Stimulated activated naive CD8-positive, alpha-beta T cell treated with anti-CD3 and anti-CD28 coated beads, Interleukin-15, Interleukin-2, amounts not matched to agents 100 ng/mL and 50 ng/mL, for 24 hours (primary cell): Measurements from ENCODE around the gene MYO5B.
A peak's percentile ranks its signal among the peaks of the same experiment; 100 is the strongest.
"Not testable (repeated sequence)": the region's sequence is repeated elsewhere in the genome, so short reads cannot be mapped to it uniquely, and the experiment has no call there.

Source experiments
- H3K27ac Mint-ChIP-seq: one replicate; pipeline ENCODE4 v1.8.0; 2021; ENCODE audit warnings: mild to moderate bottlenecking, mixed read lengths
- H3K27me3 Mint-ChIP-seq: one replicate; pipeline ENCODE4 v1.8.0; 2021; ENCODE audit warnings: mixed read lengths
- H3K36me3 Mint-ChIP-seq: one replicate; pipeline ENCODE4 v1.8.0; 2021; ENCODE audit warnings: low read depth, mixed read lengths
- H3K4me1 Mint-ChIP-seq: one replicate; pipeline ENCODE4 v1.8.0; 2021; ENCODE audit warnings: low read depth, mixed read lengths
- H3K4me3 Mint-ChIP-seq: one replicate; pipeline ENCODE4 v1.8.0; 2021; ENCODE audit warnings: mild to moderate bottlenecking, mixed read lengths
- H3K9me3 Mint-ChIP-seq: one replicate; pipeline ENCODE4 v1.8.0; 2021; ENCODE audit warnings: mixed read lengths

The MYO5B gene

DNA sequence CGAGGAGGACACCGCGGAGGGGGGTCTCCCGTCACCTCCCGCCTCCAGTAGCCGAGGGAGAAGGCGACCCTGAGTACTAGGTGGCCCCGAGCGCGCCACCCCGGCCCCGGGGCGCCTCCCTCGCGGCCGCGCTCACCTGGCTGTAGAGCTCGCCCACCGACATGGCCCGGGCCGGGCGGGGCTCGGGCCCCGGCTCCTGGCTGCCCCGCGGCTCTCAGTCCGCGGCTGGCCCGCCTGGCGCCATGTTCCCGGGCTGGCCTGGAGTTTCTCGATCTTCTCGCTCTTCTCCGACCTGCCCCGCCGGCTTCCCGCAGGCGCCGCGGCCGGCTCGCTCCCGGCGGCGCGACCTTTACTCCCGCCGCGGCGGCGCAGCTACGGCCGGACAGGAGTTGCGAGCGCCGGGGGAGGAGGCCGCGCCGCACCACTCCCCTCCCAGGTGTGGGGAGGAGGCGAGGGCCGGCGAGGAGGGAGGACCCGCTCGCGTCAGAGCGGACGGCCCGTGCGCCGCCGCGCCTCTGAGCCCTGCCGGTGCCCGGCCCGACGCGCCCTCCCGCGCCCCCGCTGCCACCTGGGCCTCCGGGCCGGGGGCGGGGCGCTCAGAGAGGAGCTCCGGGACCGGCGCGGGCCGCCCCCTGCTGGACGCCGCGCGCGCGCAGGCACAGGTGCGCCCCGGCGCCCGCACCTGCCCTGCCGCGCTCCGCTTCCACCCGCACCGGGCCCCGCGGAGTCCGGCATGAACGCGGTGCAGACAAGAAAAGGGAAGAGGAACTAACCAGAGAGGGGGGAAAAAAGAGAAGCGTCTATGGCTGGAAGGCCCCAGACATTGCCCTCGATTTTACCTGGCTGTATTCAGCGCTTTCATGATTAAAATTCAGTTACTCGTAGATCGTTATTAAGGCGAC, at the start of gene MYO5B:
Gene MYO5B (minus strand): TSS at position 517 of the 902 bp plus-strand sequence. CDS start 354 bp downstream, at position 163.
- no peaks in the 10 kb centered on the region for H3K9me3 Mint-ChIP-seq
- peaks cover 16% of the 10 kb centered on the region for H3K4me1 Mint-ChIP-seq
- H3K27me3 Mint-ChIP-seq, result peaks cover 79% of the 10 kb centered on the region
- H3K27ac Mint-ChIP-seq, result no peak within 1 kb of the TSS
- peak within 1 kb of the TSS; percentile 46 for H3K4me3 Mint-ChIP-seq
- H3K36me3 Mint-ChIP-seq, result no peaks in the 10 kb centered on the region

DNA sequence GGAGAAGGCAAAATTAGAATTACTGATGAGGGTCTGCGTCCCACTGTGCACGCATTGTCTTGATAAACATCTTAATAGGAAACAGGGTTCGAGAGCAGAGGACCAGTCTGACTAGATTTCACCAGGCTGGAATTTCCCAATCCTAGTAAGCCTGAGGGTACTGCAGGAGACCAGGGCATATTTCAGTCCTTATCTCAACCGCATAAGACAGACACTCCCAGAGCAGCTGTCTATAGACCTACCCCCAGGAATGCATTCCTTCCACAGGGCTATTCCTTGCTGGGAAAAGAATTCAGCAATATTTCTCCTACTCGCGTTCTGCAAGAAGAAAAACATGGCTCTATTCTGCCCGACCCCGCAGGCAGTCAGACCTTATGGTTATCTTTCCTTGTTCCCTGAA, 46.8 kb upstream of the MYO5B start:
- peaks cover 17% of the 10 kb centered on the region for H3K9me3 Mint-ChIP-seq
- H3K4me1 Mint-ChIP-seq, H3K4me3 Mint-ChIP-seq, H3K27ac Mint-ChIP-seq, H3K27me3 Mint-ChIP-seq, H3K36me3 Mint-ChIP-seq: not testable (repeated sequence)

DNA sequence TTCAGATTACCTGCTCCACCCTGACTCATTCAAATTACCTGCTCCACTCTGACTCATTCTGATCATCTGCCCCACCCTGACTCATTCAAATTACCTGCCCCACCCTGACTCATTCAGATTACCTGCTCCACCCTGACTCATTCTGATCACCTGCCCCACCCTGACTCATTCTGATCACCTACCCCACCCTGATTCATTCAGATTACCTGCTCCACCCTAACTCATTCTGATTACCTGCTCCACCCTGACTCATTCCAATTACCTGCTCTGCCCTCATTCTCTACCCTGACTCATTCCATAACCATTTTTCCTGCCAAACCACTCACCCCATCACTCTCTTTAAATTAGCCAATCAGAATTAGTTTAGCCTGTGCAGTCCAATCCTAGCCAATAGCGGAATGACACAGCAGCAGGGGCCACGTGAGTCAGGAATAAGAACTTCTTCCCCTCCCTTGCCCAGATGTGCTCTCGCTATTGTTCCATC, 45.2 kb upstream of the MYO5B start:
- H3K27ac Mint-ChIP-seq, result peak overlapping the region; percentile 14

DNA sequence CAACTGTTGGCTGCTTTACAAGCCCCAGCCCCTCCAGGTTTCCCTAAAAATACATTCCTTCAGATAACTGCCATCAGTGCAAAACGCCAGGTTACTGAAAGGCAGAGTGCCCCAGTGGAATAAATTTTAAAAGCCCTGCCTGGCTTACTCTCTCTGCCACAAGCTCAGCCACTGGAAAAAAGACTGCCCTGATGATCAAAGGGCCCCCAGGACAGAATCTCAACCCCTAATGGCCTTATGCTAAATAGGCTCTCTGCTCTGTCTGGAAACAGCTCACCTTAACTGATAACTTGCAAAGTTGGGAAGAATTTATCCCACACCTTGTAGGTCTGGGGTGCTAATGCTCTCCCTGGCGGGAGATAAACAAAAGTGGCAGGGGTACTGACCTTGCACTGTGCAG, 37.5 kb upstream of the MYO5B start:
- no peaks in the 10 kb centered on the region for H3K9me3 Mint-ChIP-seq
- H3K4me3 Mint-ChIP-seq, result no peak overlapping the region

More for the DNA sequence above, 45.2 kb upstream of the MYO5B start:
- Mint-ChIP-seq H3K36me3 (peaks cover 7% of the 10 kb centered on the region), H3K4me1 (peaks cover 7% of the 10 kb centered on the region), H3K9me3 (peaks cover 17% of the 10 kb centered on the region), H3K27me3 (peaks cover 9% of the 10 kb centered on the region), H3K4me3 (no peak overlapping the region)

DNA sequence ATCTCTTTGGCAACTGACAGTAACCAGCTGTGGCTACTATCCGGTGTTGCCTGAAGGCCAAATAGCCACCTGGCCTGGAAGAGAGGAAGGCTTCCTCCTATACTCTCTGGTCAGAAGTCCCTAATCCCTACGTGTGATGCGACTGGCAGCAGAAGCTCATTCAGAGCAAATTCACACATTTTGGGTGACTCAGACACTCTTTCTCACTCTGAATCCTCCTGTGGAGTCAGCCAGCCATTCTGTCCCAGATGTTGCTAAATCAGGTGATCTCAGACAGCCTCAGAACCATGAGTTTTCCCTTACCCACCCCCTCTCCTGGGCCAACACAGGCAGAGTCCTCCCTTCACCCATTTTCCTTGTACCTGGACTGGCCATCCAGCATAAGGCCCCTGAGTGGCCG, 36.7 kb upstream of the MYO5B start:
- Mint-ChIP-seq H3K36me3 (no peaks in the 10 kb centered on the region), H3K4me3 (no peak overlapping the region), H3K9me3 (no peaks in the 10 kb centered on the region), H3K4me1 (no peaks in the 10 kb centered on the region), H3K27me3 (peaks cover 15% of the 10 kb centered on the region), H3K27ac (no peak overlapping the region)

More for the DNA sequence above, 37.5 kb upstream of the MYO5B start:
- H3K4me1 Mint-ChIP-seq, result no peaks in the 10 kb centered on the region
- no peak overlapping the region for H3K27ac Mint-ChIP-seq
- H3K36me3 Mint-ChIP-seq, result no peaks in the 10 kb centered on the region
- H3K27me3 Mint-ChIP-seq, result peaks cover 15% of the 10 kb centered on the region

DNA sequence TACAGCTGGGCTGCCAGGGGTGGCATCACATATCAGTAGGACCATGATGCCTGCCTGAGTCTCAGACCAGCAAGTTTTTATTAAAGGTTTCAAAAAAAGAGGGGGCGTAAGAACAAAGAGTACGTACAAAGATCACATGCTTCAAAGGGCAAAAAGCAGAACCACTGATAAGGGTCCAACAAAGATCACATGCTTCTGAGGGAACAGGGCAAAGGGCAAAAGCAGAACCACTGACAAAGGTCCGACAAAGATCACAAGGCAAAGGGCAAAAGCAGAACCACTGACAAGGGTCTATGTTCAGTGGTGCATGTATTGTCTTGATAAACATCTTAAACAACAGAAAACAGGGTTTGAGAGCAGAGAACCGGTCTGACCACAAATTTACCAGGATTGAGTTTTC, 25.3 kb upstream of the MYO5B start:
- not testable (repeated sequence) for H3K27ac Mint-ChIP-seq, H3K36me3 Mint-ChIP-seq, H3K4me1 Mint-ChIP-seq, H3K4me3 Mint-ChIP-seq
- peaks cover 21% of the 10 kb centered on the region for H3K27me3 Mint-ChIP-seq
- H3K9me3 Mint-ChIP-seq, result peaks cover 16% of the 10 kb centered on the region

DNA sequence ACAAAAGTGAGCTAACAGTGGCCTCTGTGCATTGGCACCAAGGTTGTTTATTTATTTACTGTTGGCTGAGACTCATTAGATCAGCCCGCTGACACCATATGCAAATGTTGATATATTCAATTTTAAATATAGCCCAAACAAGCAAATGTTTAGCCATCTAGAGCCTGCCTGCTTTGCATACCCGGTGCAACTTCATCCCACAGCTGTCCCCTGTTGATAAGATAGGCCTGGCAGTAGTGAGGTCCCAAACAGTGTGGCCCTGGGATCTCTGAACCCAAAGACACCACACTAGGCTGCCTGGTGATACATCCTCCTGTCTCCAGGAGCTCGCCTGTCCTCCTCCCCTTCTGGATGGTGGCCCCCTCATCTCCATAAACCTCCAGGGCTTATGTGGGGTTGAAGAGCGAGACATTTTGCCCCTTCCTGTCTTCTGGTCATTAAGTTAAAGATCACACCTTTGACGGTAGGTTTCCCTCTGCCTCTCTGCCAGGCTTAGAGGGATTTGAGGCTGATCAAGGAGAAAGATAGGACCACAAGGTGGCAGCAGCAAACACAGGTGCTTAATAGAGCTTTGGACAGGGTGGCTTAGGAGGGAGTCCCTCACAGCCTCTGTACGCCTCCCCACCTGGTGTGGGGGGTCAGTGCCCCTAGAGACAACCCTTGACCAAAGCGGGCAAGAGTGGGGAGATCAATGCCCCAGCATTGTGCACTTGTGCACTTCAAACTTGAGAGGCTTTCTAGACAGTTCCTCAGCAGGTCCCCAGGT, 23.7 kb upstream of the MYO5B start:
- Mint-ChIP-seq H3K27me3 (peaks cover 19% of the 10 kb centered on the region), H3K9me3 (peaks cover 16% of the 10 kb centered on the region), H3K27ac (no peak overlapping the region), H3K4me3 (no peak overlapping the region), H3K36me3 (no peaks in the 10 kb centered on the region), H3K4me1 (no peaks in the 10 kb centered on the region)

DNA sequence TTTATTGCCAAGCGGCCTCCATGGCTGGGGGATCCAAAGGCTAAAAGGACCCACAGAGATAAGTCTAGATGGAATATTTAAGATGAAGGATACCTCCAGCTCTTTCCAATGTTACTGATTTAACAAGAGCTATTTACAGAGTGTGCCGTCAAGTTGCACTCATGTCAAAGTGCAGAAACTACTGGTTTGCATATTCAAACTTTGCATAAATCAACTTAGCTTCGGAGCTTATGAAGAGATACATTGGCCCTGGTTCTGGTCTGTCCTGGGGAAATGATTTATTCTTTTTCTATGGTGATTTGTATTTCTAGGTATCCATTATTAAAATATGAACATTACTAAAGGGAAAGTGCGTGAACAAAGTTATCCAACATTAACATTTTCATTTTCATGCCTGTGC, 14.4 kb upstream of the MYO5B start:
- H3K36me3 Mint-ChIP-seq, result no peaks in the 10 kb centered on the region
- H3K9me3 Mint-ChIP-seq, result no peaks in the 10 kb centered on the region
- no peaks in the 10 kb centered on the region for H3K4me1 Mint-ChIP-seq
- H3K4me3 Mint-ChIP-seq, result no peak overlapping the region
- H3K27me3 Mint-ChIP-seq, result peaks cover 40% of the 10 kb centered on the region
- no peak overlapping the region for H3K27ac Mint-ChIP-seq

DNA sequence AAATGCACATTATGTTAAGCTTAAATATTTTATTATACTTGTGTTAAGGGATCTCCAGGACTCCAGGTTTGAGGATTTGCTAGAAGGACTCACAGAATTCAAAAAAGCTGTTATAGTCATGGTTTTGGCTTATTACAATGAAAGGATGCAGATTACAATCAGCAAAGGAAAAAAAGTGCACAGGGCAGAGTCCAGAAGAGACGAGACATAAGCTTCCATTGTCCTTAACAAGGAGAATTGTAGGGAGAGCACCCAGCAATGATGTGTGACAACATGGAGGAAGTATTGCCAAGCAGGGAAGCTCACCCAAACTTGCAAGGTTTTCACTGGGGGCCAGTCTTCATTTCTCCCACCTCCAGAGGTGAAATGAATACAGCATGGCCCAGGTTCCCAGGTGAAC, 12.8 kb upstream of the MYO5B start:
- Mint-ChIP-seq H3K36me3 (no peaks in the 10 kb centered on the region), H3K27me3 (peaks cover 51% of the 10 kb centered on the region), H3K4me3 (no peak overlapping the region), H3K4me1 (peaks cover 6% of the 10 kb centered on the region), H3K27ac (no peak overlapping the region), H3K9me3 (no peaks in the 10 kb centered on the region)

DNA sequence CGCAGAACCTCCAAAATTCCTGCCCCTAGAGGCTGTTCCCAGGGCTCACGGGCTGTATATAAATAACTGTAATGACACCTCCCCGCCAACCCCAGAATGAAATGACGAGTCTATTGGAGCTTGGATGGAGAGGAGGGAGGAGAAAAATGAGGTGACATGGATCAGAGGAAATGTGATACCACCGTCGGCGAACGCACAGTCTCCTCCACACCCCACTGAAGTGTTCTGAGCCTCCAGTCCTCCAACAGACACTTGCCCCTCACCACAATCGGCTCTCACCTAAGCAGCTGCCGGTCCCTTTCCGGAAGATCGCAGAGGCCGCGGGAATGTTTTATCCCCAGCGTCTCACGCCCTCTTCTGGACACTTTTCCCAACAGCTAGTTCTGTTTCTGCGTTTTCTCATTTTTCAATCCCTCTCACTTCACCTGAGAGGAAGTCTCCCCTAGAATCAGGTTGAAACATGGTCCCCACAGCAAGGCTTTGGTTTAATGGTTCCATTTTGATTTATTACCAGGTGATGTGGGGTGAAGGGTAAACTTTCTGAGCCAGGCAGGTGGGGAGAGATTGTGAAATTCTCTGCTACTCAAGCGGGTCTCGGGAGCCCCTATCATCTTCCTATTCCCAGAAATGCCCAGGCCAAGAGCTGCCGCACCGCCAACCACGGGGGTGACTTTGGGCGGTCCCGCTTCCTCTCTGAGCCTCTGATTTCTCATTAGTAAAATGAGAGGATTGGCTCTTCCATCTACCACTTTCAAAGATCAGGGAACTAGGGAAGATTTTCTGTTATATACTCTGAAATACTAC, 9.1 kb upstream of the MYO5B start:
- peaks cover 59% of the 10 kb centered on the region for H3K27me3 Mint-ChIP-seq
- no peak overlapping the region for H3K4me3 Mint-ChIP-seq
- H3K9me3 Mint-ChIP-seq, result no peaks in the 10 kb centered on the region
- H3K4me1 Mint-ChIP-seq, result peaks cover 6% of the 10 kb centered on the region
- H3K36me3 Mint-ChIP-seq, result no peaks in the 10 kb centered on the region
- H3K27ac Mint-ChIP-seq, result no peak overlapping the region

DNA sequence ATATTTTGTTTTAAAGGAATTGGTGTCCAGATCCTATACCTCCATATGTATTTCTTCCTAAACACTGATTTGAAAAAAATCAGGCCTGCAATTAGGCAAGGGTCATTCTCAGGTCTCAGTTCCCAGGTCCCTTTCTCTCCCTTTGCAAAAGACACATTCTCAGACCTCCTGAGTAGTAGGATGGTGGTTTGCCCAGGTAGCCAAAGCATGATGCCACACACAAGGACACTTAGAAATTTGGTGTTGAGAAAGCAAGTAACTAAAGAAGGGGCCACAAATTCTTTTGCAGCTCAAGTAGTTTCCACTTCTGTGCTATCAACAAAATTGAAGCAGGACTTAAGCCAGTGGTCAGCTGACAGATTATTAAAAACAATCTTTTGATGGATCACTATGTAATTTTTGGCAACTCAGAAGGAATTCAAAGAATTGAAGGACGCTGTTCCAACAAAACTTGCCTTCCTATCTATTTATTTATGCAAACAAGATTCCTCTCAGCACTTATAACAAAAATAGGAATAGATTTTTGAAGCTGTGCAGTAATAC, 6.6 kb upstream of the MYO5B start:
- H3K36me3 Mint-ChIP-seq, result no peaks in the 10 kb centered on the region
- H3K4me3 Mint-ChIP-seq, result no peak overlapping the region
- H3K27ac Mint-ChIP-seq, result no peak overlapping the region
- H3K9me3 Mint-ChIP-seq, result no peaks in the 10 kb centered on the region
- H3K4me1 Mint-ChIP-seq, result peaks cover 6% of the 10 kb centered on the region
- H3K27me3 Mint-ChIP-seq, result peaks cover 70% of the 10 kb centered on the region

DNA sequence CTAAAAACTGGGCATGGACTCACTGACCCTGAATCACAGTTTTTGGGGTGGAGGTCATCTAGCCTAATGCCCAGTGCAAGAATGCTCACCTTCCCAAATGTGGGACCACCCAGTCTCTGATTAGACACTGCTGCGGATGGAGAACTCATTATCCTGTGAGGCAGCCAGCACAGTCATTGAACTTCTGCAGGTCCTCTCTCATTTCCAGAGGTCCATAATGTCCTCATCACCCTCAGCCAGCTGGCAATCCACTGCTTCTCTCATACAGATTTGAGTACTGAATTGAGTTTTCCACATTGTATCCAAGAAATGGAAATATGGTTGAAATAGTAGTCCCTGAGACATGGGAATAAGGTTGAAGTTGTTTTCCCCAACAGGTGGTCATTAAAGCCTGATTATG, 5.0 kb upstream of the MYO5B start:
- H3K36me3 Mint-ChIP-seq, result no peaks in the 10 kb centered on the region
- H3K9me3 Mint-ChIP-seq, result no peaks in the 10 kb centered on the region
- H3K4me3 Mint-ChIP-seq, result no peak overlapping the region
- H3K4me1 Mint-ChIP-seq, result peaks cover 11% of the 10 kb centered on the region
- H3K27ac Mint-ChIP-seq, result no peak overlapping the region
- peaks cover 78% of the 10 kb centered on the region for H3K27me3 Mint-ChIP-seq

DNA sequence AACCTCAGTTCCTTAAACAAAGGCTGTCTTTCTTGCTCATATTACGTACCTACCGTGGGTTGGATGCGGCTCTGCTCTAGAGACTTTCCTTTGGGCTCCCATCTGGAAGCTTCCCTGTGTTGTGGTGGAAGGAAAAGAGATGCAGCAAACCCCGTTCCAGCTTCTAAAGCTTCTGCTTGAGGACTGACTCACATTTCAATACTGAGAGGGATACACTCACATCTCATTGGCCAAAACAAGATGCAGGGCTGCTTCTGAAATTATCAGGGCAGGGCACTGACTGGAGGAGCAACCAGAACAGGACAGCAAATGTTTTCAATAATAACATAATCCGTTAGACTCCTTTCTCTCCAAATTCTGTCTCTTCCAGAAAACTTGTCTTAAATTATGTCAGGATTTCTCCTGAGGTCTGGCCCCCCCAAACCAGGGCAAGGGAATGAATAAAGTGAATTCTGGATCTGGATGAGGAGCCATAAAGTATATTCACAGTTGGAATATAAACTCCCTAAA, 4.5 kb upstream of the MYO5B start:
- no peak overlapping the region for H3K27ac Mint-ChIP-seq
- no peaks in the 10 kb centered on the region for H3K9me3 Mint-ChIP-seq
- H3K4me1 Mint-ChIP-seq, result peaks cover 11% of the 10 kb centered on the region
- H3K36me3 Mint-ChIP-seq, result no peaks in the 10 kb centered on the region
- no peak overlapping the region for H3K4me3 Mint-ChIP-seq
- H3K27me3 Mint-ChIP-seq, result peaks cover 74% of the 10 kb centered on the region

DNA sequence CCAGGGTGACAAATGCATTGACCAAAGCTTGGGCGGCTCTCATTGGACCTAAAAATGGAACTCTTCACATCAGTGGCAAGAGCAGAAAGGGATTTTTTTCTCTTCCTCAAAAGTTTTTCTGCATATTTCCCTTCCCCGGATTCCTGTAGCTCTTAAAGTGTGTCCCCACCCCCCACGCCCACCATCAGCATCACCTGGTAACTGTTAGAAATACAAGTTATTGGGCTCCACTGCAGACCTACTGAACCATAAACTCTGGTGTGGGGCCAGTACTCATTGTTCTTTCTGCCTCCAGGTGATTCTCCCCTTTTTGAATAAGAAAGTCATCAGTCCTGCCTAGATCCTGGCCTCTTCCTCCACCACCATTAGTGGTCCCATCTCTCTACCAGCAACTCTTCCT, 1.3 kb upstream of the MYO5B start:
- H3K4me1 Mint-ChIP-seq, result peaks cover 11% of the 10 kb centered on the region
- H3K27me3 Mint-ChIP-seq, result peaks cover 81% of the 10 kb centered on the region
- H3K36me3 Mint-ChIP-seq, result no peaks in the 10 kb centered on the region
- no peak overlapping the region for H3K27ac Mint-ChIP-seq
- no peak overlapping the region for H3K4me3 Mint-ChIP-seq
- no peaks in the 10 kb centered on the region for H3K9me3 Mint-ChIP-seq
